Measurements from ENCODE around the gene MYO3B.

DNA sequence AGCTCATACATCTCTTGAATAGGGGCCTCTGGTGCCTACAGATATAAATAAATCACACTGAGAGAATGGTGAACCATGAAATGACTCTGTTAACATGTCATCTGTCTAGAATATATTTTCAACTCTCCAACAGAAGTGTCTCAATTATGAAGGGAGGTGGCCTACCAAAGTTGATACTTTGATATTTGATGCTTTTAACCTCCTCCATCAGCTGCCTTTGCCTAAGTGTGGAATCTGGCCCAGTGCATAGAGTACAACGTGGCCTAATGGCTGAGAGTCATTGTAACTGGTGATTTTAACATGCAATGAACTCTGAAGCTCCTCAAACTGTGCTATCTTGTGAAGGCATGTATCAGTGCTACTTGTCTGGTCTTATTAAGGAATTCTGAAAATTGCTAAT is 93.4 kb downstream of the MYO3B start:
- TF ChIP-seq, protein P1, sequence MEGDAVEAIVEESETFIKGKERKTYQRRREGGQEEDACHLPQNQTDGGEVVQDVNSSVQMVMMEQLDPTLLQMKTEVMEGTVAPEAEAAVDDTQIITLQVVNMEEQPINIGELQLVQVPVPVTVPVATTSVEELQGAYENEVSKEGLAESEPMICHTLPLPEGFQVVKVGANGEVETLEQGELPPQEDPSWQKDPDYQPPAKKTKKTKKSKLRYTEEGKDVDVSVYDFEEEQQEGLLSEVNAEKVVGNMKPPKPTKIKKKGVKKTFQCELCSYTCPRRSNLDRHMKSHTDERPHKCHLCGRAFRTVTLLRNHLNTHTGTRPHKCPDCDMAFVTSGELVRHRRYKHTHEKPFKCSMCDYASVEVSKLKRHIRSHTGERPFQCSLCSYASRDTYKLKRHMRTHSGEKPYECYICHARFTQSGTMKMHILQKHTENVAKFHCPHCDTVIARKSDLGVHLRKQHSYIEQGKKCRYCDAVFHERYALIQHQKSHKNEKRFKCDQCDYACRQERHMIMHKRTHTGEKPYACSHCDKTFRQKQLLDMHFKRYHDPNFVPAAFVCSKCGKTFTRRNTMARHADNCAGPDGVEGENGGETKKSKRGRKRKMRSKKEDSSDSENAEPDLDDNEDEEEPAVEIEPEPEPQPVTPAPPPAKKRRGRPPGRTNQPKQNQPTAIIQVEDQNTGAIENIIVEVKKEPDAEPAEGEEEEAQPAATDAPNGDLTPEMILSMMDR (conservative IDR thresholded peaks at IDR 0.05), result no peak
- TF ChIP-seq ZFX (IDR thresholded peaks at IDR 0.05), result no peak
